H1 (cell line): ENCODE measurements around the gene ENPP6. TPM values are rescaled to one million over a fixed set of nuclear protein-coding genes. Genes with fewer than 3 reads are reported as not detected.

Experiments
- CTCF ChIA-PET: fragments of 300-600 bp; sonication (Branson Sonifier 250); formaldehyde crosslinking; loops from one replicate; lab custom pipeline; 2021; ENCODE audit not compliant: partially characterized antibody; lab: Charles Lee
- POLR2A ChIA-PET: fragments of 300-600 bp; sonication (Branson Sonifier 250); formaldehyde crosslinking; loops from one replicate; lab custom pipeline; 2021; ENCODE audit warnings: inconsistent platforms; ENCODE audit not compliant: partially characterized antibody; lab: Charles Lee
- DNase-seq, 2 experiments: peaks; one replicate each; pipeline versions ENCODE4 v3.0.0 to v3.0.0-alpha.2; 2010 to 2022; ENCODE audit warnings: low spot score in 2 of 2, low read depth in 1 of 2, mixed read lengths in 1 of 2
- FAIRE-seq: peaks from 2 replicates; lab custom pipeline; 2011; peaks lifted over from hg19 to GRCh38; lab: Jason Lieb, UNC
- H2AFZ ChIP-seq: 2 replicates; pipeline ENCODE4 v1.8.1; 2012; ENCODE audit warnings: low read length, inconsistent platforms
- H2AK5ac ChIP-seq: 2 replicates; pipeline ENCODE4 v1.6.1; 2013; ENCODE audit warnings: low read depth, low read length
- H2BK120ac ChIP-seq: replicated peaks from 2 replicates; pipeline ENCODE3; 2013; ENCODE audit warnings: low read depth, low read length, inconsistent platforms
- H2BK12ac ChIP-seq: 2 replicates; pipeline ENCODE4 v1.6.1; 2013; ENCODE audit warnings: low read depth, low read length
- H2BK15ac ChIP-seq: 2 replicates; pipeline ENCODE4 v1.6.1; 2013; ENCODE audit warnings: low read length
- H2BK20ac ChIP-seq: 2 replicates; pipeline ENCODE4 v1.6.1; 2013; ENCODE audit warnings: low read length
- H2BK5ac ChIP-seq: 2 replicates; pipeline ENCODE4 v1.6.1; 2013; ENCODE audit warnings: low read depth, low read length
- H3K14ac ChIP-seq: 2 replicates; pipeline ENCODE4 v1.6.1; 2013; ENCODE audit warnings: inconsistent platforms; ENCODE audit not compliant: insufficient read length
- H3K18ac ChIP-seq: 2 replicates; pipeline ENCODE4 v1.6.1; 2013; ENCODE audit warnings: low read length; ENCODE audit errors: extremely low read depth
- H3K23ac ChIP-seq: 2 replicates; pipeline ENCODE4 v1.6.1; 2013; ENCODE audit warnings: inconsistent platforms; ENCODE audit not compliant: insufficient read length
- H3K23me2 ChIP-seq: 2 replicates; pipeline ENCODE4 v1.6.1; 2013; ENCODE audit warnings: low read depth, low read length
- H3K27ac ChIP-seq: 2 replicates; pipeline ENCODE4 v1.6.1; 2011; ENCODE audit warnings: low read depth, low read length, inconsistent platforms
- H3K27me3 ChIP-seq, 4 experiments: replicated peaks in 1 of 4; 1 replicate in 1 of 4; 2 replicates in 3 of 4; pipeline versions ENCODE4 v1.6.1 to v1.8.1; 2011 to 2013; ENCODE audit warnings: low read length in 3 of 4, mild to moderate bottlenecking in 3 of 4, inconsistent platforms in 2 of 4, mixed read lengths in 2 of 4, moderate library complexity in 1 of 4; ENCODE audit not compliant: control insufficient read depth in 3 of 4, insufficient read depth in 3 of 4; ENCODE audit errors: extremely low read depth in 1 of 4
- H3K36me3 ChIP-seq, 4 experiments: 2 replicates each; pipeline versions ENCODE4 v1.6.1 to v1.8.1; 2011 to 2013; ENCODE audit warnings: mild to moderate bottlenecking in 4 of 4, low read length in 3 of 4, moderate library complexity in 2 of 4, control low read depth in 1 of 4, inconsistent platforms in 1 of 4; ENCODE audit not compliant: insufficient read depth in 4 of 4, control insufficient read depth in 2 of 4
- H3K4ac ChIP-seq: replicated peaks from 2 replicates; pipeline ENCODE3; 2013; ENCODE audit warnings: low read length, low read depth, mixed read lengths, inconsistent platforms; ENCODE audit not compliant: insufficient read length
- H3K4me1 ChIP-seq, 4 experiments: replicated peaks in 1 of 4; 1 replicate in 1 of 4; 2 replicates in 3 of 4; pipeline versions ENCODE4 v1.6.1 to v1.8.1; 2011 to 2013; ENCODE audit warnings: low read length in 3 of 4, inconsistent platforms in 2 of 4, mixed read lengths in 1 of 4; ENCODE audit not compliant: insufficient read depth in 4 of 4, control insufficient read depth in 3 of 4
- H3K4me2 ChIP-seq, 2 experiments: 2 replicates each; pipeline versions ENCODE4 v1.6.1 to v1.8.1; 2011 to 2013; ENCODE audit warnings: low read depth in 2 of 2, low read length in 2 of 2, control low read depth in 1 of 2, inconsistent platforms in 1 of 2, mild to moderate bottlenecking in 1 of 2; ENCODE audit not compliant: insufficient read depth in 1 of 2
- H3K4me3 ChIP-seq, 4 experiments: fragments of 200-600, 300-600 bp in 1 of 4; sonication (generic), shearing (Covaris generic), sonication (Bioruptor Twin) in 1 of 4; 2 replicates each; pipeline versions ENCODE4 v1.5.1 to v1.8.1; 2011 to 2016; ENCODE audit warnings: low read length in 4 of 4, low read depth in 3 of 4, control low read depth in 2 of 4, inconsistent platforms in 2 of 4, mild to moderate bottlenecking in 2 of 4, mixed read lengths in 1 of 4, moderate library complexity in 1 of 4; ENCODE audit not compliant: insufficient read depth in 2 of 4; ENCODE audit errors: extremely low read depth in 1 of 4
- H3K56ac ChIP-seq: replicated peaks from 2 replicates; pipeline ENCODE3; 2013; ENCODE audit warnings: low read depth, mild to moderate bottlenecking, mixed read lengths, low read length, inconsistent platforms; ENCODE audit not compliant: insufficient read length
- H3K79me1 ChIP-seq: 2 replicates; pipeline ENCODE4 v1.6.1; 2013; ENCODE audit warnings: low read depth, low read length, control low read depth
- H3K79me2 ChIP-seq, 2 experiments: 2 replicates each; pipeline versions ENCODE4 v1.6.1 to v1.8.1; 2012 to 2013; ENCODE audit warnings: low read length in 2 of 2, mild to moderate bottlenecking in 2 of 2, inconsistent platforms in 1 of 2; ENCODE audit not compliant: insufficient read depth in 2 of 2, control insufficient read depth in 1 of 2
- H3K9ac ChIP-seq, 4 experiments: replicated peaks in 1 of 4; 1 replicate in 1 of 4; 2 replicates in 3 of 4; pipeline versions ENCODE4 v1.6.1 to v1.8.1; 2011 to 2013; ENCODE audit warnings: low read depth in 3 of 4, low read length in 3 of 4, control low read depth in 2 of 4, mild to moderate bottlenecking in 2 of 4, moderate library complexity in 2 of 4, inconsistent platforms in 1 of 4; ENCODE audit errors: extremely low read depth in 1 of 4
- H3K9me3 ChIP-seq, 2 experiments: 2 replicates each; pipeline versions ENCODE4 v1.6.1 to v1.8.1; 2012 to 2013; ENCODE audit warnings: mild to moderate bottlenecking in 2 of 2, moderate library complexity in 2 of 2, control low read depth in 1 of 2, inconsistent platforms in 1 of 2, low read depth in 1 of 2, low read length in 1 of 2, mixed read lengths in 1 of 2; ENCODE audit not compliant: insufficient read depth in 2 of 2
- H4K20me1 ChIP-seq, 2 experiments: replicated peaks in 1 of 2; 2 replicates each; pipeline versions ENCODE3 to v1.8.1; 2011 to 2013; ENCODE audit warnings: inconsistent platforms in 2 of 2, low read length in 2 of 2, mild to moderate bottlenecking in 1 of 2; ENCODE audit not compliant: insufficient read depth in 2 of 2, control insufficient read depth in 1 of 2
- H4K5ac ChIP-seq: 2 replicates; pipeline ENCODE4 v1.6.1; 2013; ENCODE audit warnings: low read length, low read depth, mixed read lengths, inconsistent platforms; ENCODE audit not compliant: insufficient read length
- H4K8ac ChIP-seq: 2 replicates; pipeline ENCODE4 v1.8.0; 2013; ENCODE audit warnings: mild to moderate bottlenecking, moderate library complexity, low read length, inconsistent platforms; ENCODE audit not compliant: insufficient read depth; ENCODE audit errors: extremely low read depth
- H4K91ac ChIP-seq: replicated peaks from 2 replicates; pipeline ENCODE3; 2013; ENCODE audit warnings: low read length, mixed read lengths, inconsistent platforms; ENCODE audit not compliant: insufficient read length
- ATF2 ChIP-seq: IDR thresholded peaks from 2 replicates; pipeline ENCODE4 v1.6.1; 2012; ENCODE audit warnings: low read length, inconsistent platforms
- FOSL1 ChIP-seq: IDR thresholded peaks from 2 replicates; pipeline ENCODE4 v1.6.1; 2011; ENCODE audit warnings: mild to moderate bottlenecking, low read depth, low read length, moderate library complexity; ENCODE audit not compliant: insufficient read depth
- NRF1 ChIP-seq: IDR thresholded peaks from 2 replicates; pipeline ENCODE4 v1.6.1; 2011; ENCODE audit warnings: mild to moderate bottlenecking, low read depth, low read length, improper control_type of control experiment
- PHF8 ChIP-seq: fragments of 200-600 bp; sonication (generic); conservative IDR thresholded peaks from 2 replicates; pipeline ENCODE4 v1.7.1; 2012; ENCODE audit warnings: low read depth, mild to moderate bottlenecking, inconsistent platforms, low read length, moderate library complexity
- POLR2A ChIP-seq, 2 experiments: IDR thresholded peaks; 1 replicate in 1 of 2; 2 replicates in 1 of 2; pipeline ENCODE4 v1.6.1; 2011; ENCODE audit warnings: low read depth in 2 of 2, low read length in 2 of 2, mild to moderate bottlenecking in 2 of 2; ENCODE audit errors: control extremely low read depth in 1 of 2
- POLR2AphosphoS5 ChIP-seq: IDR thresholded peaks from 2 replicates; pipeline ENCODE4 v1.6.1; 2011; ENCODE audit warnings: low read depth, low read length
- WGBS, 2 experiments: shearing (Covaris generic) in 1 of 2; methylation state at CpG; one replicate each; pipeline versions ENCODE4 v1.1.6 to v1.1.7; 2013 to 2015; ENCODE audit warnings: low lambda C conversion rate in 2 of 2, mixed read lengths in 2 of 2, inconsistent platforms in 1 of 2, low coverage in 1 of 2, missing lambda C conversion rate in 1 of 2; ENCODE audit not compliant: insufficient replicate concordance in 2 of 2, insufficient coverage in 1 of 2, insufficient read length in 1 of 2; ENCODE audit errors: extremely low coverage in 1 of 2, missing lambda C conversion rate in 1 of 2; 5-methylcytosine and 5-hydroxymethylcytosine counted together
- polyA plus RNA-seq, 7 experiments: library from polyadenylated mRNA; depleted of rRNA in 3 of 7; stranded (reverse) in 5 of 7; unstranded in 2 of 7; fragments of >200 nt in 5 of 7; fragments of 200-250 nt in 2 of 7; gene quantifications; 1 replicate in 5 of 7; 2 replicates in 1 of 7; 4 replicates in 1 of 7; pipeline versions ENCODE4 v1.2.1 to v1.2.3, GENCODE V29; 2011 to 2013; ENCODE audit warnings: missing spikeins in 2 of 7, mixed read lengths in 2 of 7
- total RNA-seq: library from RNA; stranded (reverse); fragmentation: NEBNext Ultra II Directional; extraction: Animal tissue kit (Norgen Biotek cat#: 25700); gene quantifications from 2 replicates; pipeline ENCODE4 v1.2.1, GENCODE V29; 2021

Gene ENPP6
- total and polyA plus RNA-seq, 2 of the 8 experiments (the other 6 are each of a cell fraction or from before 2014, with no cell fraction given): 0.11 to 0.20 TPM

GRCh38 chr4:184199780-184200179 is 17.9 kb downstream of the ENPP6 start:
- Histone ChIP-seq H3K4me3 (no peak overlapping the region), H3K79me1 (no peaks in the 10 kb centered on the region), H3K27ac (no peak overlapping the region), H3K4me2 (no peak overlapping the region), H4K8ac (no peak overlapping the region), H3K36me3 (no peaks in the 10 kb centered on the region), H4K20me1 (no peaks in the 10 kb centered on the region), H3K79me2 (no peaks in the 10 kb centered on the region), H2BK5ac (no peak overlapping the region), H2AK5ac (no peak overlapping the region), H3K23ac (no peak overlapping the region), H3K23me2 (no peaks in the 10 kb centered on the region), H3K9me3 (no peaks in the 10 kb centered on the region), H2BK12ac (no peak overlapping the region), H3K4me1 (peaks cover 0 to 6% (median 2%) of the 10 kb centered on the region in 4 experiments; a peak in 2 of 7 replicates), H3K27me3 (no peaks in the 10 kb centered on the region), H2BK20ac (no peak overlapping the region), H4K5ac (no peak overlapping the region), H3K18ac (no peak overlapping the region), H4K91ac (no peak overlapping the region), H3K56ac (no peak overlapping the region), H2BK15ac (no peak overlapping the region), H2AFZ (no peak overlapping the region), H2BK120ac (no peak overlapping the region), H3K9ac (no peak overlapping the region), H3K14ac (no peak overlapping the region), H3K4ac (no peak overlapping the region)
- FAIRE-seq: no peak
- TF ChIP-seq POLR2A (IDR thresholded peaks at IDR 0.05; ENCODE audit: control extremely low read depth in 1 of 2, low read depth in 2 of 2, low read length in 2 of 2): no peak
- no peak for TF ChIP-seq FOSL1
- no peak for TF ChIP-seq ATF2
- no peak for TF ChIP-seq NRF1
- TF ChIP-seq POLR2AphosphoS5: no peak
- no peak for TF ChIP-seq PHF8
- WGBS, 2 experiments: 97% methylated on average over 5 of the region's 5 CpGs; no CpG with 5 or more reads in 1 of the 2 experiments
- no peak for DNase-seq
- CTCF ChIA-PET: no interaction called here
- POLR2A ChIA-PET: no interaction called here
